ENCODE results near the gene HOXB4. TPM values are rescaled to one million over a fixed set of nuclear protein-coding genes. Genes with fewer than 3 reads are reported as not detected.
A peak's percentile ranks its signal among the peaks of the same experiment; 100 is the strongest.

Gene HOXB4
- total and polyA plus RNA-seq, 2 of the 4 experiments (the other 2 are of a cell fraction): 2.0 to 8.5 TPM

- ATAC-seq (ENCODE audit: low read depth) (no peak), DNase-seq (no peak)
- ChIA-PET CTCF (interaction anchor here (0.5 kb wide), 1 partner anchor 580 kb away, joined by 9 read pairs; no protein-coding TSS in a partner anchor), POLR2A (ENCODE audit: unreplicated experiment) (no interaction called here)
- Histone ChIP-seq H3K23ac (ENCODE audit: low read depth, low read length) (peak overlapping the region; percentile 73), H4K8ac (ENCODE audit: low read depth in 2 of 2, low read length in 2 of 2) (peak overlapping the region; percentile 93 to 95), H3K4me3 (ENCODE audit: insufficient read depth, low read depth, low read length) (peak overlapping the region; percentile 63), H3K9me3 (ENCODE audit: control insufficient read depth, insufficient read depth, low read length) (no peaks in the 10 kb centered on the region), H3K56ac (ENCODE audit: extremely low read depth, insufficient read depth, low read length) (peak overlapping the region; percentile 22; the same call in 1 of the 2 replicates), H3K4me2 (ENCODE audit: low read depth, low read length) (peak overlapping the region; percentile 91), H4K91ac (ENCODE audit: insufficient read depth, low read depth, low read length) (peak overlapping the region; percentile 90), H2BK120ac (ENCODE audit: low read depth, low read length) (peak overlapping the region; percentile 28), H4K5ac (ENCODE audit: low read depth, low read length) (peak overlapping the region; percentile 95), H3K9ac (ENCODE audit: low read depth, low read length) (peak overlapping the region; percentile 97), H2AFZ (replicated peaks; ENCODE audit: low read length, poor library complexity) (peak overlapping the region; percentile 85), H3K4ac (ENCODE audit: low read depth, low read length) (peak overlapping the region; percentile 64), H3K14ac (replicated peaks; ENCODE audit: low read depth, low read length) (peak overlapping the region; percentile 83), H3K79me1 (ENCODE audit: low read depth in 1 of 2, low read length in 2 of 2) (peaks cover 9 to 34% of the 10 kb centered on the region in 2 experiments; a peak in 3 of 4 replicates), H3K27ac (ENCODE audit: insufficient read depth, low read length) (peak overlapping the region; percentile 93), H3K36me3 (ENCODE audit: control insufficient read depth, insufficient read depth, low read length) (peaks cover 4% of the 10 kb centered on the region; the same call in 1 of the 2 replicates), H3K18ac (ENCODE audit: low read depth, low read length) (peak overlapping the region; percentile 81), H4K20me1 (ENCODE audit: insufficient read depth, low read length) (no peaks in the 10 kb centered on the region), H2AK5ac (ENCODE audit: low read depth, low read length) (peak overlapping the region; percentile 38), H3K27me3 (ENCODE audit: control insufficient read depth, insufficient read depth, low read length) (peaks cover 17% of the 10 kb centered on the region), H3K9me1 (ENCODE audit: insufficient read depth, low read length) (0 out of 2 replicates have a peak, but pooled peaks cover 3% of the 10 kb centered on the region), H2BK20ac (ENCODE audit: low read depth, low read length) (no peak overlapping the region), H2BK5ac (ENCODE audit: low read depth, low read length, poor library complexity, severe bottlenecking) (peak overlapping the region; percentile 87), H3K4me1 (ENCODE audit: control insufficient read depth, insufficient read depth, low read length) (peaks cover 14% of the 10 kb centered on the region), H2AK9ac (replicated peaks; ENCODE audit: low read depth, low read length, poor library complexity) (peak overlapping the region; percentile 96), H2BK15ac (ENCODE audit: low read depth, low read length) (peak overlapping the region; percentile 62; the same call in 1 of the 3 replicates)
- dilution Hi-C loops (cut with HindIII; ENCODE audit: low sequenced_read_pairs, unreplicated experiment) (no loop called here), intact Hi-C loops (cut with micrococcal nuclease) (no loop called here), in situ Hi-C loops (cut with MboI; ENCODE audit: low sequenced_read_pairs) (no loop called here)
- 49% methylated on average over 6 of the region's 36 CpGs; no CpG with 5 or more reads in 1 of the 2 experiments for WGBS, 2 experiments (ENCODE audit: extremely low coverage in 2 of 2, insufficient read length in 1 of 2)
- no TSS peak for BruUV-seq (replicated peaks)
- TF ChIP-seq MAZ (IDR thresholded peaks at IDR 0.05; ENCODE audit: borderline replicate concordance, low read depth, low read length) (no peak), CHD1 (IDR thresholded peaks at IDR 0.05; ENCODE audit: low read depth, low read length) (no peak), BHLHE40 (IDR thresholded peaks at IDR 0.05; ENCODE audit: low read depth, low read length) (no peak), FOS (IDR thresholded peaks at IDR 0.05; ENCODE audit: low read depth, low read length) (no peak), CTCF (conservative IDR thresholded peaks at IDR 0.05; ENCODE audit: low read depth, low read length) (no peak), RAD21 (IDR thresholded peaks at IDR 0.05; ENCODE audit: low read length) (no peak), MAFK (IDR thresholded peaks at IDR 0.05; ENCODE audit: low read depth, low read length) (no peak), USF2 (IDR thresholded peaks at IDR 0.05; ENCODE audit: low read depth, low read length) (no peak), POLR2A (IDR thresholded peaks at IDR 0.05; ENCODE audit: low read depth, low read length) (no peak), SMC3 (IDR thresholded peaks at IDR 0.05; ENCODE audit: low read depth, low read length) (no peak), RCOR1 (IDR thresholded peaks at IDR 0.05; ENCODE audit: insufficient replicate concordance, low read length) (no peak), NFE2L2 (IDR thresholded peaks at IDR 0.05; ENCODE audit: low read depth, low read length) (no peak), CEBPB (IDR thresholded peaks at IDR 0.05; ENCODE audit: low read depth, low read length) (no peak)
- TF ChIP-seq, protein P1, sequence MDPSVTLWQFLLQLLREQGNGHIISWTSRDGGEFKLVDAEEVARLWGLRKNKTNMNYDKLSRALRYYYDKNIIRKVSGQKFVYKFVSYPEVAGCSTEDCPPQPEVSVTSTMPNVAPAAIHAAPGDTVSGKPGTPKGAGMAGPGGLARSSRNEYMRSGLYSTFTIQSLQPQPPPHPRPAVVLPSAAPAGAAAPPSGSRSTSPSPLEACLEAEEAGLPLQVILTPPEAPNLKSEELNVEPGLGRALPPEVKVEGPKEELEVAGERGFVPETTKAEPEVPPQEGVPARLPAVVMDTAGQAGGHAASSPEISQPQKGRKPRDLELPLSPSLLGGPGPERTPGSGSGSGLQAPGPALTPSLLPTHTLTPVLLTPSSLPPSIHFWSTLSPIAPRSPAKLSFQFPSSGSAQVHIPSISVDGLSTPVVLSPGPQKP (IDR thresholded peaks at IDR 0.05; ENCODE audit: borderline replicate concordance, low read depth, low read length): no peak
These were observed 33.7 kb upstream of the HOXB4 start for GRCh38 chr17:48611681-48612455.
